ENCODE data around the gene ETFB.

DNA sequence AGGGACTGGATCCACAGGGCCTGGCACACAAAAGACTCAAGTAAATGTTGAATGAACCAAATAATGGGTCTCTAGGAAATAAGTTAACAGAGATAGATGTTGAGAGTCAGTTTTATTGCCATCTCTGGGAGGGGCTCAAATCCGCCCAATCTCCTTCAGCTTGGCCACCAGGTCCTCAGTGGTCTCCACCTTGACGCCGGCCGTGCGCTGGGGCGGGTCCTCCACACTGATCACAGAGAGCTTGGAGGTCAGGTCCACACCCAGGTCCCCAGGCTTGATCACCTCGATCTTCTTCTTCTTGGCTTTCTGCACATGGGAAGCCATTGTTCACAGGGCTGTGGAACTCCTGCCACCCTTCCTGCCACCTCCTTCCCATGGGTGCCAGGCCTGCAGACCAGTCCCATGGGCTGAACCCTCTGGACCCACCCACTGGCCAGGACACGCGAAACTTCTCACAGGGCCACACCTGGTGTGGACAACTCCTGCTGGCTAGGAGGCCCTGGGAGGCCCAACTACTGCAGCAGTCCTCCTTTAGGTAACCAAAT is 21.0 kb downstream of the ETFB start:
- TF ChIP-seq EZH2 (IDR thresholded peaks at IDR 0.05): no peak
- no peak for TF ChIP-seq EGR1 (IDR thresholded peaks at IDR 0.05; ENCODE audit: low read depth)

Measured in HCT116 (cell line).